Astrocyte (in vitro differentiated cells and primary cell): ENCODE measurements around the gene LIMS2. TPM values are rescaled to one million over a fixed set of nuclear protein-coding genes. Genes with fewer than 3 reads are reported as not detected.

Experiments used
- DNase-seq: peaks from one replicate; pipeline ENCODE4 v3.0.0-alpha.2; 2010; ENCODE audit warnings: low read depth
- FAIRE-seq: peaks from 2 replicates; lab custom pipeline; 2011; peaks lifted over from hg19 to GRCh38; lab: Jason Lieb, UNC
- H2AFZ ChIP-seq: 2 replicates; pipeline ENCODE4 v1.6.0; 2012; ENCODE audit warnings: low read depth, low read length, inconsistent platforms
- H3K27ac ChIP-seq: 2 replicates; pipeline ENCODE4 v1.5.1; 2011; ENCODE audit warnings: low read depth, low read length, inconsistent platforms
- H3K27me3 ChIP-seq: 2 replicates; pipeline ENCODE4 v1.6.0; 2011; ENCODE audit warnings: low read length, inconsistent platforms; ENCODE audit not compliant: insufficient read depth
- H3K36me3 ChIP-seq: 2 replicates; pipeline ENCODE4 v1.5.1; 2011; ENCODE audit warnings: low read length, inconsistent platforms; ENCODE audit not compliant: insufficient read depth
- H3K4me1 ChIP-seq: 2 replicates; pipeline ENCODE4 v1.5.1; 2011; ENCODE audit warnings: low read length, inconsistent platforms; ENCODE audit not compliant: insufficient read depth
- H3K4me2 ChIP-seq: 2 replicates; pipeline ENCODE4 v1.6.0; 2012; ENCODE audit warnings: low read length, inconsistent platforms
- H3K4me3 ChIP-seq: 2 replicates; pipeline ENCODE4 v1.5.1; 2011; ENCODE audit warnings: low read depth, mild to moderate bottlenecking, low read length, inconsistent platforms; ENCODE audit not compliant: insufficient read depth
- H3K79me2 ChIP-seq: 2 replicates; pipeline ENCODE4 v1.6.0; 2012; ENCODE audit warnings: mild to moderate bottlenecking, low read length, inconsistent platforms; ENCODE audit not compliant: insufficient read depth
- H3K9ac ChIP-seq: 2 replicates; pipeline ENCODE4 v1.6.0; 2012; ENCODE audit warnings: mild to moderate bottlenecking, low read length, inconsistent platforms
- H3K9me3 ChIP-seq: 2 replicates; pipeline ENCODE4 v1.5.1; 2012; ENCODE audit warnings: low read depth, mild to moderate bottlenecking, low read length, inconsistent platforms; ENCODE audit not compliant: insufficient read depth
- H4K20me1 ChIP-seq: 2 replicates; pipeline ENCODE4 v1.6.0; 2012; ENCODE audit warnings: low read length, inconsistent platforms; ENCODE audit not compliant: insufficient read depth
- H3K27ac Mint-ChIP-seq: one replicate; pipeline ENCODE4 v1.8.0; 2021; ENCODE audit warnings: mild to moderate bottlenecking, mixed read lengths; ENCODE audit not compliant: unreplicated experiment
- H3K27me3 Mint-ChIP-seq: one replicate; pipeline ENCODE4 v1.8.0; 2021; ENCODE audit warnings: low read depth, mixed read lengths; ENCODE audit not compliant: unreplicated experiment
- H3K36me3 Mint-ChIP-seq: one replicate; pipeline ENCODE4 v1.8.0; 2021; ENCODE audit warnings: low read depth, mixed read lengths; ENCODE audit not compliant: unreplicated experiment
- H3K4me1 Mint-ChIP-seq: one replicate; pipeline ENCODE4 v1.8.0; 2021; ENCODE audit warnings: low read depth, mixed read lengths; ENCODE audit not compliant: unreplicated experiment
- H3K4me3 Mint-ChIP-seq: one replicate; pipeline ENCODE4 v1.8.0; 2021; ENCODE audit warnings: mild to moderate bottlenecking, moderate library complexity, mixed read lengths; ENCODE audit not compliant: unreplicated experiment
- H3K9me3 Mint-ChIP-seq: one replicate; pipeline ENCODE4 v1.8.0; 2021; ENCODE audit warnings: mild to moderate bottlenecking, mixed read lengths; ENCODE audit not compliant: unreplicated experiment
- CTCF ChIP-seq: IDR thresholded peaks from 2 replicates; pipeline ENCODE4 v1.5.1; 2011; ENCODE audit warnings: low read depth, mild to moderate bottlenecking, inconsistent platforms, low read length, moderate library complexity; ENCODE audit not compliant: insufficient read depth
- EZH2 ChIP-seq: IDR thresholded peaks from 2 replicates; pipeline ENCODE4 v1.6.1; 2012; ENCODE audit warnings: mild to moderate bottlenecking, low read length, inconsistent platforms; ENCODE audit not compliant: insufficient read depth
- total RNA-seq: library from RNA; stranded (reverse); gene quantifications from 2 replicates; pipeline ENCODE4 v1.2.1, GENCODE V29; 2021

LIMS2 gene
- total RNA-seq, 1 donor from 2014 or later = 73.3 TPM

GRCh38 chr2:127700527-127701192 lies 25.3 kb upstream of the LIMS2 start:
- no peak for TF ChIP-seq CTCF
- no peak for TF ChIP-seq EZH2

GRCh38 chr2:127698553-127699355 lies 23.4 kb upstream of the LIMS2 start:
- H3K9ac ChIP-seq = no peak overlapping the region
- DNase-seq (no peak), FAIRE-seq (no peak)
- H3K9me3 Mint-ChIP-seq = no peaks in the 10 kb centered on the region
- H3K27me3 Mint-ChIP-seq = no peaks in the 10 kb centered on the region
- H4K20me1 ChIP-seq = peaks cover 13% of the 10 kb centered on the region
- no peak overlapping the region for H3K4me3 ChIP-seq
- H3K4me1 Mint-ChIP-seq = peaks cover 15% of the 10 kb centered on the region
- no peak overlapping the region for H2AFZ ChIP-seq
- H3K27ac ChIP-seq = no peak overlapping the region
- TF ChIP-seq CTCF = no peak
- H3K27me3 ChIP-seq = no peaks in the 10 kb centered on the region
- no peaks in the 10 kb centered on the region for H3K36me3 ChIP-seq
- H3K4me3 Mint-ChIP-seq = no peak overlapping the region
- H3K4me1 ChIP-seq = peaks cover 16% of the 10 kb centered on the region
- no peak overlapping the region for H3K27ac Mint-ChIP-seq
- no peaks in the 10 kb centered on the region for H3K9me3 ChIP-seq
- H3K36me3 Mint-ChIP-seq = peaks cover 7% of the 10 kb centered on the region
- H3K79me2 ChIP-seq = peaks cover 18% of the 10 kb centered on the region
- no peak overlapping the region for H3K4me2 ChIP-seq

More at GRCh38 chr2:127700527-127701192, 25.3 kb upstream of the LIMS2 start:
- Histone ChIP-seq H3K27ac (peak overlapping the region; percentile 91), H3K9me3 (no peaks in the 10 kb centered on the region), H3K4me2 (peak overlapping the region; percentile 95), H3K36me3 (peaks cover 5% of the 10 kb centered on the region), H4K20me1 (peaks cover 16% of the 10 kb centered on the region), H3K9ac (peak overlapping the region; percentile 90), H3K4me3 (peak overlapping the region; percentile 73), H2AFZ (peak overlapping the region; percentile 89), H3K79me2 (peaks cover 24% of the 10 kb centered on the region), H3K27me3 (no peaks in the 10 kb centered on the region), H3K4me1 (peaks cover 16% of the 10 kb centered on the region)
- Mint-ChIP-seq H3K27me3 (no peaks in the 10 kb centered on the region), H3K9me3 (no peaks in the 10 kb centered on the region), H3K4me3 (peak overlapping the region; percentile 88), H3K4me1 (peaks cover 19% of the 10 kb centered on the region), H3K27ac (peak overlapping the region; percentile 80), H3K36me3 (peaks cover 7% of the 10 kb centered on the region)
- no peak for FAIRE-seq
- no peak for DNase-seq
